ENCODE data around the gene TOX3. TPM values are rescaled to one million over a fixed set of nuclear protein-coding genes. Genes with fewer than 3 reads are reported as not detected.

Gene TOX3
- total RNA-seq, 1 experiment from 2014 or later = 20.2 TPM

GRCh38 chr16:52521570-52521969 lies 25.4 kb downstream of the TOX3 start:
- H3K27ac Mint-ChIP-seq = peak overlapping the region; percentile 23 to 49 (median 24); a peak in 2 of 7 replicates
- H3K27me3 Mint-ChIP-seq (ENCODE audit: low read depth) = no peaks in the 10 kb centered on the region
- peaks cover 3% of the 10 kb centered on the region for H3K79me1 ChIP-seq (ENCODE audit: insufficient read depth, low read depth, low read length, poor library complexity, severe bottlenecking)
- no peak overlapping the region for H4K5ac ChIP-seq (ENCODE audit: insufficient read length, low read depth, low read length)
- peaks cover 26% of the 10 kb centered on the region; the same call in 1 of the 2 replicates for H3K4me1 ChIP-seq (ENCODE audit: insufficient read depth, low read length)
- no peaks in the 10 kb centered on the region for H4K20me1 ChIP-seq (ENCODE audit: control insufficient read depth, insufficient read depth, insufficient read length)
- no peak overlapping the region for H4K91ac ChIP-seq (ENCODE audit: insufficient read length, low read depth, low read length)
- H2BK15ac ChIP-seq (ENCODE audit: low read depth, low read length) = no peak overlapping the region
- no CpG with 5 or more reads among the region's 6 CpGs for WGBS (ENCODE audit: extremely low coverage, insufficient read length, low lambda C conversion rate)
- H3K14ac ChIP-seq (ENCODE audit: insufficient read depth, low read length) = no peak overlapping the region
- H2BK120ac ChIP-seq (ENCODE audit: low read depth, low read length, poor library complexity, severe bottlenecking) = no peak overlapping the region
- H3K23ac ChIP-seq (ENCODE audit: insufficient read length, low read depth, low read length) = no peak overlapping the region
- H3K9me3 Mint-ChIP-seq = no peaks in the 10 kb centered on the region
- H3K18ac ChIP-seq (ENCODE audit: insufficient read length, low read depth, low read length) = no peak overlapping the region
- H2BK12ac ChIP-seq (ENCODE audit: insufficient read length, low read depth, low read length) = no peak overlapping the region
- no peak overlapping the region for H3K27ac ChIP-seq (ENCODE audit: insufficient read length, low read depth, low read length)
- no peak overlapping the region for H2AK5ac ChIP-seq (ENCODE audit: insufficient read length, low read length)
- H3K36me3 Mint-ChIP-seq (ENCODE audit: insufficient read depth in 1 of 3, low read depth in 3 of 3) = peaks cover 9 to 51% (median 17%) of the 10 kb centered on the region in 3 experiments; a peak in 6 of 7 replicates
- H3K27me3 ChIP-seq (ENCODE audit: insufficient read depth, low read length) = no peaks in the 10 kb centered on the region
- peaks cover 6% of the 10 kb centered on the region; the same call in 1 of the 2 replicates for H3K79me2 ChIP-seq (ENCODE audit: insufficient read depth, low read length)
- DNase-seq = no peak
- no peak overlapping the region for H3K9ac ChIP-seq (ENCODE audit: extremely low read depth, insufficient read length, low read length)
- H3K56ac ChIP-seq (ENCODE audit: insufficient read length, low read depth, low read length) = no peak overlapping the region
- peaks cover 47 to 60% of the 10 kb centered on the region in 2 experiments for H3K4me1 Mint-ChIP-seq
- no peak for TF ChIP-seq CTCF (conservative IDR thresholded peaks at IDR 0.05)
- no peak overlapping the region for H4K8ac ChIP-seq (replicated peaks; ENCODE audit: insufficient read length, low read depth, low read length)
- H3K4me3 Mint-ChIP-seq = peak overlapping the region in 1 of 2 experiments; percentile 10; a peak in 1 of 5 replicates
- H2AFZ ChIP-seq (ENCODE audit: low read length) = no peak overlapping the region
- H3K4ac ChIP-seq (ENCODE audit: low read depth, low read length) = no peak overlapping the region
- H2BK20ac ChIP-seq (ENCODE audit: low read depth, low read length, poor library complexity, severe bottlenecking) = no peak overlapping the region
- no peaks in the 10 kb centered on the region for H3K9me3 ChIP-seq (ENCODE audit: control insufficient read depth, low read depth, low read length)
- no peak overlapping the region for H2BK5ac ChIP-seq (ENCODE audit: insufficient read length, low read length)
- peak overlapping the region; percentile 1 for H3K4me2 ChIP-seq (ENCODE audit: insufficient read depth, insufficient read length, low read length)
- H3K23me2 ChIP-seq (ENCODE audit: insufficient read length, low read depth, low read length, poor library complexity, severe bottlenecking) = no peaks in the 10 kb centered on the region
- no peak overlapping the region for H3T11ph ChIP-seq (ENCODE audit: low read length)

All from H9 (cell line).